Glutamatergic neuron (in vitro differentiated cells): Measurements from ENCODE around the gene SH2D7. TPM values are rescaled to one million over a fixed set of nuclear protein-coding genes. Genes with fewer than 3 reads are reported as not detected.

Experiments
- DNase-seq: peaks from one replicate; pipeline ENCODE4 v3.0.0; 2022
- H3K27ac Mint-ChIP-seq: one replicate; pipeline ENCODE4 v1.8.0; 2020; ENCODE audit warnings: mild to moderate bottlenecking, mixed read lengths, inconsistent platforms; ENCODE audit not compliant: unreplicated experiment
- H3K27me3 Mint-ChIP-seq: one replicate; pipeline ENCODE4 v1.8.0; 2020; ENCODE audit warnings: mild to moderate bottlenecking, moderate library complexity, mixed read lengths, inconsistent platforms; ENCODE audit not compliant: unreplicated experiment
- H3K36me3 Mint-ChIP-seq: one replicate; pipeline ENCODE4 v1.8.0; 2020; ENCODE audit warnings: mild to moderate bottlenecking, mixed read lengths, inconsistent platforms; ENCODE audit not compliant: unreplicated experiment
- H3K4me1 Mint-ChIP-seq: one replicate; pipeline ENCODE4 v1.8.0; 2020; ENCODE audit warnings: mild to moderate bottlenecking, low read depth, mixed read lengths, inconsistent platforms; ENCODE audit not compliant: unreplicated experiment
- H3K4me3 Mint-ChIP-seq: one replicate; pipeline ENCODE4 v1.8.0; 2020; ENCODE audit warnings: mild to moderate bottlenecking, mixed read lengths, inconsistent platforms; ENCODE audit not compliant: unreplicated experiment
- H3K9me3 Mint-ChIP-seq: one replicate; pipeline ENCODE4 v1.8.0; 2020; ENCODE audit warnings: mild to moderate bottlenecking, moderate library complexity, mixed read lengths, inconsistent platforms; ENCODE audit not compliant: unreplicated experiment
- CTCF ChIP-seq: fragments of 200-600 bp; sonication (generic); IDR thresholded peaks from one replicate; pipeline ENCODE4 v1.5.0; 2021; ENCODE audit not compliant: partially characterized antibody, unreplicated experiment
- long read RNA-seq: library from polyadenylated mRNA; unstranded; transcript quantifications from one replicate; pipeline ENCODE4 v2.0.0, GENCODE V29; 2020; ENCODE audit not compliant: unreplicated experiment
- total RNA-seq: library from RNA; stranded (reverse); fragmentation: NEBNext Ultra II Directional; extraction: Animal tissue kit (Norgen Biotek cat#: 25700); gene quantifications from one replicate; pipeline ENCODE4 v1.2.1, GENCODE V29; 2021; ENCODE audit not compliant: unreplicated experiment

SH2D7 gene
- not detected for total RNA-seq
- long read RNA-seq, partial matches to known transcripts, result 0 of 1 reads
- long read RNA-seq, other reads (novel, unspliced or antisense), result 1 of 1 reads

DNA sequence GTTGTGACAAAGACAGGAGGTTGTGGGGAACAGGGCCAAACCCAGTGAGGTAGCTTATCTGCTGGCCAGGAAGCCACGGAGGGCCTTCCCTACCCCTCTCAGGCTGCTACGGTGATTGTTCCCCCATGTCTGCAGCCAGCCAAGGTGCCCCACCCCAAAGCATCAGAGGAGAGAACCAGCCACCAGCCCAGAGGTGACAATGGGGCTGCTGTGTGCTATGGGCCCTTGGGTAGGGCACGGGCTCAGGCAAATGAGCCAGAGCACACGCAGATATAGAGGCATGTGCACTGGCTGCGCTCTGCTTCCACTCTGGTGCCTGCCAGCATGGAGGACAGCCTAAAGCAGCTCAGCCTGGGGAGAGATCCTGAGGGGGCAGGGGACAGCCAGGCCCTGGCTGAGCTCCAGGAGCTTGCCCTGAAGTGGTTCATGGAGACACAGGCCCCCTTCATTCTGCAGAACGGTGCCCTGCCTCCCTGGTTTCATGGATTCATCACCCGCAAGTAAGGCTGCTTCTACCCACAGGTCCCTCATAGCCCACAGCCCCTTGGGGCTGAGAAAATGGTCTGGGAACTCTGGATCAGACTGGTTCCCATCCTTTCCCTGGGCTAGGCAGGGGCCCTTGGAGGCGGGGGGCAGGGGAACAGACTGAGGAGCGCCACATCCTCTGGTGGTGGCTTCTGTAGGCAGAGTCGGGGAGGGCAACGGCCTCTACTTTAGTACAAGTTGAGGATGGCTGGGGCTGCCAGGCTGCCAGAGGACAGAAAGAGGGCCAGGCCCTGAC lies at the start of gene SH2D7:
SH2D7 (plus strand) TSS at position 301 of the 781 bp plus-strand sequence; CDS start at position 325, 24 bp downstream.
- Mint-ChIP-seq H3K9me3 (no peaks in the 10 kb centered on the region), H3K36me3 (no peaks in the 10 kb centered on the region), H3K4me1 (no peaks in the 10 kb centered on the region), H3K27ac (no peak within 1 kb of the TSS), H3K4me3 (no peak within 1 kb of the TSS), H3K27me3 (peaks cover 4% of the 10 kb centered on the region)
- DNase-seq, result no peak
- TF ChIP-seq CTCF, result no peak

GRCh38 chr15:78044407-78045155 lies 47.8 kb upstream of the SH2D7 start:
- TF ChIP-seq CTCF, result no peak
- no peak overlapping the region for H3K27ac Mint-ChIP-seq
- H3K9me3 Mint-ChIP-seq, result peaks cover 2% of the 10 kb centered on the region
- no peaks in the 10 kb centered on the region for H3K36me3 Mint-ChIP-seq
- H3K4me1 Mint-ChIP-seq, result peaks cover 12% of the 10 kb centered on the region
- H3K4me3 Mint-ChIP-seq, result no peak overlapping the region
- no peaks in the 10 kb centered on the region for H3K27me3 Mint-ChIP-seq
- no peak for DNase-seq

DNA sequence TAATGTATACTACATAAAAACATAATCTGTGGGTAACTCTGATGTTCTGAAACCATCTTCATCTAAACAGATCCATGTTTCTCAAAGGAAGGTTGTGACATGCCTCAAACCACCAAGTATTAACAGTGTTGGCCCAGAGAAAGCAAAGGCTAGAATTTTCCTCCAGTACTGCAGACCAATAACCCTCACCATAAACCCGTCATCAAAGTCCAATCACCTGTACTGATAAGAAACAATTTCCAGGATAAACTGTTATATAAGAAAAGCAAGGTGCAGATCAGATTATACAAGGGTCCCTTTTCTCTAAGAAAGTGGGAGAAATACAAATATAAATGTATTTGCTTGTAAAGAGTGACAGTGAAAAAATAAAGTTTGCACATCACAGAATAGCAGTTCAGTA lies 47.2 kb upstream of the SH2D7 start:
- TF ChIP-seq CTCF, result no peak

GRCh38 chr15:78046796-78047341 lies 45.5 kb upstream of the SH2D7 start:
- H3K36me3 Mint-ChIP-seq, result no peaks in the 10 kb centered on the region
- H3K4me1 Mint-ChIP-seq, result peaks cover 27% of the 10 kb centered on the region
- no peaks in the 10 kb centered on the region for H3K27me3 Mint-ChIP-seq
- no peaks in the 10 kb centered on the region for H3K9me3 Mint-ChIP-seq
- TF ChIP-seq CTCF, result no peak
- H3K27ac Mint-ChIP-seq, result no peak overlapping the region
- no peak for DNase-seq
- no peak overlapping the region for H3K4me3 Mint-ChIP-seq

More for the DNA sequence above, 47.2 kb upstream of the SH2D7 start:
- Mint-ChIP-seq H3K36me3 (no peaks in the 10 kb centered on the region), H3K27me3 (no peaks in the 10 kb centered on the region), H3K9me3 (no peaks in the 10 kb centered on the region), H3K4me1 (peaks cover 18% of the 10 kb centered on the region), H3K27ac (no peak overlapping the region), H3K4me3 (no peak overlapping the region)
- no peak for DNase-seq
